ENCODE results near the gene TACSTD2. TPM values are rescaled to one million over a fixed set of nuclear protein-coding genes. Genes with fewer than 3 reads are reported as not detected.

The TACSTD2 gene
- polyA plus RNA-seq, 1 experiment = 0.16 TPM

- no peak for DNase-seq (ENCODE audit: low read depth)
Observed at GRCh38 chr1:58596631-58597052, 19.6 kb upstream of the TACSTD2 start.

GRCh38 chr1:58594546-58594945 lies 17.5 kb upstream of the TACSTD2 start:
- DNase-seq (ENCODE audit: low read depth) = no peak
- POLR2A ChIA-PET = no interaction called here
- Histone ChIP-seq H3K4me3 (ENCODE audit: low read depth, low read length) (no peak overlapping the region), H3K36me3 (ENCODE audit: control insufficient read depth, insufficient read depth, low read length) (no peaks in the 10 kb centered on the region), H3K27me3 (ENCODE audit: control insufficient read depth, insufficient read depth, low read length) (no peaks in the 10 kb centered on the region)
- no peak for TF ChIP-seq CTCF (IDR thresholded peaks at IDR 0.05; ENCODE audit: insufficient read depth, low read depth, low read length)
- CTCF ChIA-PET = no interaction called here

More at GRCh38 chr1:58596631-58597052, 19.6 kb upstream of the TACSTD2 start:
- H3K36me3 ChIP-seq (ENCODE audit: control insufficient read depth, insufficient read depth, low read length) = no peaks in the 10 kb centered on the region
- ChIA-PET POLR2A (no interaction called here), CTCF (interaction anchor here (0.9 kb wide), 1 partner anchor 21 kb away, joined by 3 read pairs; no protein-coding TSS in a partner anchor)
- no peak for TF ChIP-seq CTCF (IDR thresholded peaks at IDR 0.05; ENCODE audit: insufficient read depth, low read depth, low read length)
- no peaks in the 10 kb centered on the region for H3K27me3 ChIP-seq (ENCODE audit: control insufficient read depth, insufficient read depth, low read length)
- H3K4me3 ChIP-seq (ENCODE audit: low read depth, low read length) = no peak overlapping the region

GRCh38 chr1:58592522-58593134 lies 15.6 kb upstream of the TACSTD2 start:
- H3K27me3 ChIP-seq (ENCODE audit: control insufficient read depth, insufficient read depth, low read length) = no peaks in the 10 kb centered on the region
- no peak for TF ChIP-seq CTCF (IDR thresholded peaks at IDR 0.05; ENCODE audit: insufficient read depth, low read depth, low read length)
- CTCF ChIA-PET = interaction anchor here (0.9 to 2.0 kb wide), 3 partner anchors 8 to 14 kb away, joined by 3 to 4 read pairs (median 4); no protein-coding TSS in a partner anchor
- no peaks in the 10 kb centered on the region for H3K36me3 ChIP-seq (ENCODE audit: control insufficient read depth, insufficient read depth, low read length)
- DNase-seq (ENCODE audit: low read depth) = peak; percentile 52
- POLR2A ChIA-PET = no interaction called here
- H3K4me3 ChIP-seq (ENCODE audit: low read depth, low read length) = no peak overlapping the region

- Histone ChIP-seq H3K4me3 (ENCODE audit: low read depth, low read length) (no peak overlapping the region), H3K27me3 (ENCODE audit: control insufficient read depth, insufficient read depth, low read length) (no peaks in the 10 kb centered on the region), H3K36me3 (ENCODE audit: control insufficient read depth, insufficient read depth, low read length) (no peaks in the 10 kb centered on the region)
- no peak for DNase-seq (ENCODE audit: low read depth)
- TF ChIP-seq CTCF (IDR thresholded peaks at IDR 0.05; ENCODE audit: insufficient read depth, low read depth, low read length) = no peak
- ChIA-PET CTCF (interaction anchor here (0.9 to 2.0 kb wide), 3 partner anchors 8 to 15 kb away, joined by 3 to 4 read pairs (median 4); no protein-coding TSS in a partner anchor), POLR2A (no interaction called here)
Observed at GRCh38 chr1:58591806-58592205, 14.8 kb upstream of the TACSTD2 start.

GRCh38 chr1:58590019-58590418 lies 13.0 kb upstream of the TACSTD2 start:
- CTCF ChIA-PET = no interaction called here
- Histone ChIP-seq H3K36me3 (ENCODE audit: control insufficient read depth, insufficient read depth, low read length) (no peaks in the 10 kb centered on the region), H3K27me3 (ENCODE audit: control insufficient read depth, insufficient read depth, low read length) (no peaks in the 10 kb centered on the region), H3K4me3 (ENCODE audit: low read depth, low read length) (no peak overlapping the region)
- POLR2A ChIA-PET = interaction anchor here (1.2 kb wide), 1 partner anchor 28 kb away, joined by 4 read pairs; no protein-coding TSS in a partner anchor
- DNase-seq (ENCODE audit: low read depth) = no peak
- no peak for TF ChIP-seq CTCF (IDR thresholded peaks at IDR 0.05; ENCODE audit: insufficient read depth, low read depth, low read length)
